ENCODE measurements around the gene KNDC1.
A peak's percentile ranks its signal among the peaks of the same experiment; 100 is the strongest.
"Not testable (repeated sequence)": the region's sequence is repeated elsewhere in the genome, so short reads cannot be mapped to it uniquely, and the experiment has no call there.

Gene KNDC1

DNA sequence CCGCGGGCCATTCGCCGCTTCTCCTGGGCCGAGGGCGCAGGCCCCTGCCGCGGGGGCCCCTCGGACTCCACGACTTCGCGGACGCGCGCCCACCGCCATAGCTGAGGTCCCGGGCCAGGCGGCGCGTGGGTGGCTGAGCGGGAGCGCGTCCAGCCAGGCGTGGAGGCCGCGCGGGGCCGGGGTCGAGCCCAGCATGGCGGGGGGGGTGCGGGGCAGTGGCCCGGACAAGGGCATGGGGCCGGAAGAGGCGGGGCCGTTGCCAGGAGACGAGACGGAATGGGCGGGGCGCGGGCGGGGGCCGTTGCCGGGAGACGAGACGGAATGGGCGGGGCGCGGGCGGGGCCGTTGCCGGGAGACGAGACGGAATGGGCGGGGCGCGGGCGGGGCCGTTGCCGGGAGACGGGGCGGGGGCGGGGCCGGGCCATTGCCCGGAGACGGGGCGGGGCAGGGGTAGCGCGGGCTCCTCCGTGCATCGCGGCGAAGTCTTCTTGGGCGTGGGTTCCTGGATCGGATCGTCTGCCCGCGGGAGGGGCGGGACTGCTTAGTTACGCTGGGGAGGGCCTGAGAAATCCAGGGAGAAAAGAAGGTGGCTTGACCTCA, 101.8 kb downstream of the KNDC1 start (continued):
- TF ChIP-seq KLF8 (tag by site-specific recombination; IDR thresholded peaks at IDR 0.05) (peak; percentile 41; the same call in 1 of the 2 replicates), BCL11B (tag by site-specific recombination; IDR thresholded peaks at IDR 0.05; ENCODE audit: low read depth) (no peak), ZNF843 (tag by site-specific recombination; IDR thresholded peaks at IDR 0.05) (no peak), KLF9 (tag by site-specific recombination; IDR thresholded peaks at IDR 0.05; ENCODE audit: low read depth) (peak; percentile 31; the same call in 1 of the 2 replicates), ZNF660 (tag by site-specific recombination; IDR thresholded peaks at IDR 0.05) (no peak)

DNA sequence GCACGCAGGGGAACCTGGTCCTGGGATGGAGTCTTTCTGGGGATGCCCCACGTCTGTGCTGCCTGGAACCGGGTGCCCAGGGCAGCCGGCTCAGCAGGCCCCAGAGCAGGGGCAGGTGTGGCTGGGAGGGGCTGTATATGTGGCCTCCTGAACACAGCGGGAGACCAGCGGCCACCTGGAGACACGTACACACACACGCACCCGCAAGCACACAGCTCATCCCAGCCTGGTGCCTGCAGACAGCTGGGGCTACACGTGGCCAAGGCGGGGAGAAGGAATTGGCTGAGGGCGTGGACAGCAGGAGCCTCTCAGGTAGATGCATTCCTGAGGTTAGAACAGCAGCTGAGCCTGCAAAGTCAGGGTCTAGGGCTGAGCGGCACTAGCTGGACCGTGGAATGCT, 102.7 kb downstream of the KNDC1 start:
- ChIA-PET CTCF (interaction anchor here (0.6 to 1.0 kb wide), 2 partner anchors 24 to 119 kb away, joined by 3 read pairs; no protein-coding TSS in a partner anchor), POLR2A (interaction anchor here (0.7 kb wide), 1 partner anchor 40 kb away, joined by 3 read pairs; no protein-coding TSS in a partner anchor)
- peak; percentile 33; the same call in 1 of the 2 replicates for TF ChIP-seq ZIC2 (tag by site-specific recombination; IDR thresholded peaks at IDR 0.05)
- no peak for TF ChIP-seq ZNF394 (tag by site-specific recombination; IDR thresholded peaks at IDR 0.05; ENCODE audit: borderline replicate concordance)
- no peak for TF ChIP-seq ZNF37A (tag by site-specific recombination; IDR thresholded peaks at IDR 0.05)
- TF ChIP-seq ZNF433 (tag by site-specific recombination; IDR thresholded peaks at IDR 0.05; ENCODE audit: low read depth): no peak
- peaks cover 3% of the 10 kb centered on the region for H3K4me1 ChIP-seq (ENCODE audit: control insufficient read depth, insufficient read depth, low read length)
- H3K4me3 ChIP-seq (ENCODE audit: low read depth, low read length): no peak overlapping the region
- H3K36me3 ChIP-seq (ENCODE audit: control insufficient read depth in 2 of 2, insufficient read depth in 1 of 2, low read length in 2 of 2): no peaks in the 10 kb centered on the region
- no peaks in the 10 kb centered on the region for H3K9me3 ChIP-seq (ENCODE audit: control insufficient read depth, insufficient read depth, low read depth, low read length)
- H3K27ac ChIP-seq (ENCODE audit: extremely low read depth, low read depth, low read length): no peak overlapping the region

DNA sequence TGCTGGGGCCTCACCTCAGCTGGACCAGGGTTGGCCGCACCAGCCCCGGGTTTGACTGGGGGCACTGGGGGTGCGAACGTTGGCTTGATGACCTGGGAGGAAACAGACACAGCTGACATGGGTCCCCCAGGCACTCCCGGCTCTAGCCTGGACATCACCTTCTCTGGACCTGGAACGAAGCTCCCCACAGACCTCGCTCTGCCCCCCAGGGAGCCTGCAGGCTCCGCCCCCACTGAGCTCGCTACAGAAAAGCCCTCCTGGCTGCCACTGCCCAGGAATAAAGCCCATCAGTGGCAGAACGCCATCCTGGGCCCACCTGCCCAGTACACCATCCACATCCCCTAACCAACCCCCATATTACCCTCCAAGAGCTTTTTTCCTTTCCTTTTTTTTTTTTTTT, 103.7 kb downstream of the KNDC1 start:
- TF ChIP-seq ZNF366 (tag by site-specific recombination; conservative IDR thresholded peaks at IDR 0.05) (no peak), GLIS1 (tag by site-specific recombination; IDR thresholded peaks at IDR 0.05) (peak; percentile 58)
- Histone ChIP-seq H3K4me3 (ENCODE audit: low read depth, low read length) (no peak overlapping the region), H3K9me3 (ENCODE audit: control insufficient read depth, insufficient read depth, low read depth, low read length) (no peaks in the 10 kb centered on the region), H3K36me3 (ENCODE audit: control insufficient read depth in 2 of 2, insufficient read depth in 1 of 2, low read length in 2 of 2) (peaks cover 0 to 3% of the 10 kb centered on the region in 2 experiments; a peak in 1 of 3 replicates), H3K27ac (ENCODE audit: extremely low read depth, low read depth, low read length) (no peak overlapping the region), H3K4me1 (ENCODE audit: control insufficient read depth, insufficient read depth, low read length) (peaks cover 3% of the 10 kb centered on the region)
- POLR2A ChIA-PET: no interaction called here
- CTCF ChIA-PET: interaction anchor here (1.0 kb wide), 1 partner anchor 120 kb away, joined by 3 read pairs; no protein-coding TSS in a partner anchor

DNA sequence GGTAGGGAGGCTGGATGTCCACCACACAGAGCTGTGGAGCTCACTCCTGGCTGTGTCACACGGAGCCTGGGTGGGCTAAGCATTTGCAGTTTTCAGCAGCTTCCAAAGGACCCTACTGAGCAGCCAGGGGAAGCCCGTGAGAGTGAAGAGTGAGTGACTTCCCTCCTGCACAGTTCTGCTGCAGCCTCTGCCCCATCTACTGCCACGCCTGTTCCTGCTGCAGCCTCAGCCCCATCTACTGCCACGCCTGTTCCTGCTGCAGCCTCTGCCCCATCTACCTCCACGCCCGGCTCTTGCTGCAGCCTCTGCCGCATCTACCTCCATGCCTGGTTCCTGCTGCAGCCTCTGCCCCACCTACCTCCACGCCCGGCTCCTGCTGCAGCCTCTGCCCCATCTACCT, 104.4 kb downstream of the KNDC1 start:
- CTCF ChIA-PET: no interaction called here
- H3K27ac ChIP-seq (ENCODE audit: extremely low read depth, low read depth, low read length): no peak overlapping the region
- TF ChIP-seq ZNF23 (tag by site-specific recombination; IDR thresholded peaks at IDR 0.05; ENCODE audit: borderline replicate concordance) (no peak), GLIS1 (tag by site-specific recombination; IDR thresholded peaks at IDR 0.05) (no peak), ZNF239 (tag by site-specific recombination; IDR thresholded peaks at IDR 0.05) (no peak), ZNF48 (tag by site-specific recombination; IDR thresholded peaks at IDR 0.05) (no peak), ZNF585B (tag by site-specific recombination; IDR thresholded peaks at IDR 0.05) (no peak), ZBTB1 (tag by site-specific recombination; IDR thresholded peaks at IDR 0.05) (no peak), ZNF501 (tag by site-specific recombination; IDR thresholded peaks at IDR 0.05) (no peak), ZNF529 (tag by site-specific recombination; IDR thresholded peaks at IDR 0.05; ENCODE audit: insufficient replicate concordance) (no peak)
- TF ChIP-seq, protein P1, sequence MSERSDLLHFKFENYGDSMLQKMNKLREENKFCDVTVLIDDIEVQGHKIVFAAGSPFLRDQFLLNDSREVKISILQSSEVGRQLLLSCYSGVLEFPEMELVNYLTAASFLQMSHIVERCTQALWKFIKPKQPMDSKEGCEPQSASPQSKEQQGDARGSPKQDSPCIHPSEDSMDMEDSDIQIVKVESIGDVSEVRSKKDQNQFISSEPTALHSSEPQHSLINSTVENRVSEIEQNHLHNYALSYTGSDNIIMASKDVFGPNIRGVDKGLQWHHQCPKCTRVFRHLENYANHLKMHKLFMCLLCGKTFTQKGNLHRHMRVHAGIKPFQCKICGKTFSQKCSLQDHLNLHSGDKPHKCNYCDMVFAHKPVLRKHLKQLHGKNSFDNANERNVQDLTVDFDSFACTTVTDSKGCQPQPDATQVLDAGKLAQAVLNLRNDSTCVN (tag by site-specific recombination; optimal IDR thresholded peaks at IDR 0.05): no peak
- H3K4me1 ChIP-seq (ENCODE audit: control insufficient read depth, insufficient read depth, low read length): peaks cover 3% of the 10 kb centered on the region
- no peak overlapping the region for H3K4me3 ChIP-seq (ENCODE audit: low read depth, low read length)
- POLR2A ChIA-PET: no interaction called here
- no peaks in the 10 kb centered on the region for H3K9me3 ChIP-seq (ENCODE audit: control insufficient read depth, insufficient read depth, low read depth, low read length)
- H3K36me3 ChIP-seq (ENCODE audit: control insufficient read depth in 2 of 2, insufficient read depth in 1 of 2, low read length in 2 of 2): peaks cover 0 to 5% of the 10 kb centered on the region in 2 experiments; a peak in 1 of 3 replicates

DNA sequence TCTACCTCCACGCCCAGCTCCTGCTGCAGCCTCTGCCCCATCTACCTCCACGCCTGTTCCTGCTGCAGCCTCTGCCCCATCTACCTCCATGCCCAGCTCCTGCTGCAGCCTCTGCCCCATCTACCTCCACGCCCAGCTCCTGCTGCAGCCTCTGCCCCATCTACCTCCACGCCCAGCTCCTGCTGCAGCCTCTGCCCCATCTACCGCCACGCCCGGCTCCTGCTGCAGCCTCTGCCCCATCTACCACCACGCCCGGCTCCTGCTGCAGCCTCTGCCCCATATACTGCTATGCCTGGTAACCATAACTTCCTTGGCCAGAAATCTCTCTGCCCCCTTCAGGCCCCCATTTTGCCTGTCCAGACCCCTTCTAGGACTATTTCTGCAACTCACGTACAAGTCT, 105.0 kb downstream of the KNDC1 start:
- H3K9me3 ChIP-seq (ENCODE audit: control insufficient read depth, insufficient read depth, low read depth, low read length); H3K4me3 ChIP-seq (ENCODE audit: low read depth, low read length); POLR2A ChIA-PET; H3K27ac ChIP-seq (ENCODE audit: extremely low read depth, low read depth, low read length); CTCF ChIA-PET; H3K36me3 ChIP-seq (ENCODE audit: control insufficient read depth in 2 of 2, insufficient read depth in 1 of 2, low read length in 2 of 2); H3K4me1 ChIP-seq (ENCODE audit: control insufficient read depth, insufficient read depth, low read length): not testable (repeated sequence)
